GM10266 (cell line): ENCODE data around the gene FNBP1.

Experiments
- DNase-seq: peaks from one replicate; pipeline ENCODE4 v3.0.0; 2012; ENCODE audit errors: extremely low spot score
- CTCF ChIP-seq: IDR thresholded peaks from 2 replicates; pipeline ENCODE4 v1.5.1; 2012; ENCODE audit warnings: mild to moderate bottlenecking, low read depth; ENCODE audit not compliant: control insufficient read depth, insufficient read depth; ENCODE audit errors: missing control alignments

The FNBP1 gene

GRCh38 chr9:129874261-129875101 is 168.5 kb downstream of the FNBP1 start:
- no peak for TF ChIP-seq CTCF

GRCh38 chr9:129873563-129874190 is 169.3 kb downstream of the FNBP1 start:
- no peak for DNase-seq
- TF ChIP-seq CTCF, result no peak

More at GRCh38 chr9:129874261-129875101, 168.5 kb downstream of the FNBP1 start:
- no peak for DNase-seq

- no peak for TF ChIP-seq CTCF
Observed at GRCh38 chr9:129871046-129871445, 171.9 kb downstream of the FNBP1 start.

GRCh38 chr9:129869585-129870501 is 173.1 kb downstream of the FNBP1 start:
- no peak for TF ChIP-seq CTCF
- DNase-seq, result no peak

More at GRCh38 chr9:129871046-129871445, 171.9 kb downstream of the FNBP1 start:
- DNase-seq, result no peak

- TF ChIP-seq CTCF, result no peak
- no peak for DNase-seq
Observed at GRCh38 chr9:129868872-129869486, 174.0 kb downstream of the FNBP1 start.

- no peak for DNase-seq
- no peak for TF ChIP-seq CTCF
Observed at GRCh38 chr9:129868023-129868871, 174.7 kb downstream of the FNBP1 start.
